Measurements from ENCODE around the gene TOR1B. TPM values are rescaled to one million over a fixed set of nuclear protein-coding genes. Genes with fewer than 3 reads are reported as not detected.

The TOR1B gene
- total and polyA plus RNA-seq, 3 donors from 2014 or later, result 29.4 to 54.7 (median 30.8) TPM

- intact Hi-C loops (cut with DNase I; ENCODE audit: low total_unique reads), result no loop called here
- Histone ChIP-seq H3K27me3 (no peaks in the 10 kb centered on the region), H3K4me1 (peaks cover 18% of the 10 kb centered on the region), H3K9me3 (no peaks in the 10 kb centered on the region), H3K36me3 (ENCODE audit: low read depth, missing control alignments) (no peaks in the 10 kb centered on the region), H3K27ac (no peak overlapping the region), H3K4me3 (peak overlapping the region; percentile 97 to 98)
- DNase-seq, result no peak
- TF ChIP-seq CTCF (IDR thresholded peaks at IDR 0.05), result no peak
- 18 to 21% methylated on average over 16 of the region's 16 CpGs for WGBS, 2 donors
Measured at GRCh38 chr9:129836311-129837007, 33.5 kb downstream of the TOR1B start.

- no peak for TF ChIP-seq CTCF (IDR thresholded peaks at IDR 0.05)
- no peak for TF ChIP-seq POLR2A (IDR thresholded peaks at IDR 0.05)
- Histone ChIP-seq H3K27me3 (no peaks in the 10 kb centered on the region), H3K4me3 (no peak overlapping the region), H3K36me3 (ENCODE audit: low read depth, missing control alignments) (no peaks in the 10 kb centered on the region), H3K4me1 (peaks cover 18% of the 10 kb centered on the region), H3K27ac (no peak overlapping the region), H3K9me3 (no peaks in the 10 kb centered on the region)
- DNase-seq, result no peak
- intact Hi-C loops (cut with DNase I; ENCODE audit: low total_unique reads), result no loop called here
- WGBS, 2 donors, result 88 to 91% methylated on average over 12 of the region's 12 CpGs
Measured at GRCh38 chr9:129838707-129839259, 35.8 kb downstream of the TOR1B start.

GRCh38 chr9:129839324-129840023 is 36.5 kb downstream of the TOR1B start:
- TF ChIP-seq CTCF (IDR thresholded peaks at IDR 0.05) (no peak), POLR2A (IDR thresholded peaks at IDR 0.05) (no peak)
- intact Hi-C loops (cut with DNase I; ENCODE audit: low total_unique reads), result no loop called here
- H3K4me3 ChIP-seq, result no peak overlapping the region
- peaks cover 13% of the 10 kb centered on the region for H3K4me1 ChIP-seq
- H3K27ac ChIP-seq, result no peak overlapping the region
- no peaks in the 10 kb centered on the region for H3K9me3 ChIP-seq
- no peaks in the 10 kb centered on the region for H3K27me3 ChIP-seq
- DNase-seq, result no peak
- 70 to 82% methylated on average over 10 of the region's 10 CpGs for WGBS, 2 donors
- H3K36me3 ChIP-seq (ENCODE audit: low read depth, missing control alignments), result no peaks in the 10 kb centered on the region

GRCh38 chr9:129840034-129840433 is 37.0 kb downstream of the TOR1B start:
- Histone ChIP-seq H3K27ac (no peak overlapping the region), H3K27me3 (no peaks in the 10 kb centered on the region), H3K4me3 (no peak overlapping the region), H3K9me3 (no peaks in the 10 kb centered on the region), H3K4me1 (peaks cover 13% of the 10 kb centered on the region), H3K36me3 (ENCODE audit: low read depth, missing control alignments) (no peaks in the 10 kb centered on the region)
- no peak for DNase-seq
- intact Hi-C loops (cut with DNase I; ENCODE audit: low total_unique reads), result no loop called here
- TF ChIP-seq POLR2A (IDR thresholded peaks at IDR 0.05) (no peak), CTCF (IDR thresholded peaks at IDR 0.05) (no peak)
- WGBS, 2 donors, result 86 to 88% methylated on average over 5 to 8 of the region's 8 CpGs
